ENCODE results near the gene RPL29. TPM values are rescaled to one million over a fixed set of nuclear protein-coding genes. Genes with fewer than 3 reads are reported as not detected.

The RPL29 gene
- total and polyA plus RNA-seq, 2 experiments from 2014 or later: 844 to 1,533 TPM

GRCh38 chr3:51962854-51963530 is 32.7 kb downstream of the RPL29 start:
- peaks cover 16% of the 10 kb centered on the region for H3K4me1 ChIP-seq (ENCODE audit: low read depth)
- DNase-seq (ENCODE audit: low read depth in 1 of 2, low spot score in 1 of 2): peak in 1 of 2 donors; percentile 22
- H3K9me3 ChIP-seq (ENCODE audit: low read depth): no peaks in the 10 kb centered on the region
- H3K4me3 ChIP-seq: no peak overlapping the region
- no peak for TF ChIP-seq CTCF (IDR thresholded peaks at IDR 0.05; ENCODE audit: low read depth, low read length)
- H3K36me3 ChIP-seq: no peaks in the 10 kb centered on the region
- H3K27ac ChIP-seq: peak overlapping the region; percentile 39
- no peaks in the 10 kb centered on the region for H3K27me3 ChIP-seq

- no peak overlapping the region for H3K27ac ChIP-seq
- DNase-seq (ENCODE audit: low read depth in 1 of 2, low spot score in 1 of 2): no peak
- H3K9me3 ChIP-seq (ENCODE audit: low read depth): no peaks in the 10 kb centered on the region
- no peaks in the 10 kb centered on the region for H3K27me3 ChIP-seq
- TF ChIP-seq CTCF (IDR thresholded peaks at IDR 0.05; ENCODE audit: low read depth, low read length): no peak
- peaks cover 15% of the 10 kb centered on the region for H3K4me1 ChIP-seq (ENCODE audit: low read depth)
- no peaks in the 10 kb centered on the region for H3K36me3 ChIP-seq
- no peak overlapping the region for H3K4me3 ChIP-seq
Observed at GRCh38 chr3:51961602-51962569, 33.8 kb downstream of the RPL29 start.

- Histone ChIP-seq H3K4me1 (ENCODE audit: low read depth) (peaks cover 17% of the 10 kb centered on the region), H3K9me3 (ENCODE audit: low read depth) (no peaks in the 10 kb centered on the region), H3K27me3 (no peaks in the 10 kb centered on the region), H3K36me3 (no peaks in the 10 kb centered on the region), H3K27ac (no peak overlapping the region), H3K4me3 (no peak overlapping the region)
- no peak for DNase-seq (ENCODE audit: low read depth in 1 of 2, low spot score in 1 of 2)
- no peak for TF ChIP-seq CTCF (IDR thresholded peaks at IDR 0.05; ENCODE audit: low read depth, low read length)
Observed at GRCh38 chr3:51961011-51961410, 34.7 kb downstream of the RPL29 start.

GRCh38 chr3:51960386-51960785 is 35.3 kb downstream of the RPL29 start:
- Histone ChIP-seq H3K4me1 (ENCODE audit: low read depth) (peaks cover 17% of the 10 kb centered on the region), H3K36me3 (no peaks in the 10 kb centered on the region), H3K27ac (no peak overlapping the region), H3K9me3 (ENCODE audit: low read depth) (no peaks in the 10 kb centered on the region), H3K27me3 (peaks cover 5% of the 10 kb centered on the region), H3K4me3 (no peak overlapping the region)
- no peak for DNase-seq (ENCODE audit: low read depth in 1 of 2, low spot score in 1 of 2)
- TF ChIP-seq CTCF (IDR thresholded peaks at IDR 0.05; ENCODE audit: low read depth, low read length): no peak

- Histone ChIP-seq H3K4me3 (no peak overlapping the region), H3K36me3 (no peaks in the 10 kb centered on the region), H3K9me3 (ENCODE audit: low read depth) (no peaks in the 10 kb centered on the region), H3K27ac (no peak overlapping the region), H3K4me1 (ENCODE audit: low read depth) (peaks cover 17% of the 10 kb centered on the region), H3K27me3 (peaks cover 12% of the 10 kb centered on the region)
- DNase-seq (ENCODE audit: low read depth in 1 of 2, low spot score in 1 of 2): no peak
- TF ChIP-seq CTCF (IDR thresholded peaks at IDR 0.05; ENCODE audit: low read depth, low read length): no peak
Observed at GRCh38 chr3:51959651-51960050, 36.0 kb downstream of the RPL29 start.

Data from cardiac muscle cell (in vitro differentiated cells and primary cell).